Stimulated activated CD8-positive, alpha-beta memory T cell treated with anti-CD3 and anti-CD28 coated beads, Interleukin-4, amount 100 ng/mL, for 1 hour (primary cell): Measurements from ENCODE around the gene WNT1.

Experiments used
- DNase-seq, 2 donors: peaks; one replicate each; pipeline ENCODE4 v3.0.0-alpha.2; 2020; ENCODE audit warnings: low read depth in 2 of 2, low spot score in 1 of 2

WNT1 gene

GRCh38 chr12:48978291-48978740, at the start of gene WNT1:
Gene WNT1 (plus strand): TSS chr12:48978322. CDS start chr12:48978651, 329 bp downstream.
- DNase-seq = no peak

- DNase-seq = no peak
These were observed 48.6 kb upstream of the WNT1 start for GRCh38 chr12:48929551-48929950.

- DNase-seq = no peak
These were observed 47.6 kb upstream of the WNT1 start for GRCh38 chr12:48930475-48930874.

GRCh38 chr12:48932878-48933277, 45.2 kb upstream of the WNT1 start:
- no peak for DNase-seq

- no peak for DNase-seq
These were observed 44.3 kb upstream of the WNT1 start for GRCh38 chr12:48933664-48934311.

GRCh38 chr12:48934312-48934706, 43.8 kb upstream of the WNT1 start:
- no peak for DNase-seq

- peak; percentile 69 to 70 for DNase-seq
These were observed 41.6 kb upstream of the WNT1 start for GRCh38 chr12:48936379-48936979.

GRCh38 chr12:48937170-48937569, 41.0 kb upstream of the WNT1 start:
- DNase-seq = no peak

- no peak for DNase-seq
These were observed 39.3 kb upstream of the WNT1 start for GRCh38 chr12:48938805-48939204.

- no peak for DNase-seq
These were observed 37.9 kb upstream of the WNT1 start for GRCh38 chr12:48940181-48940580.

GRCh38 chr12:48943221-48943620, 34.9 kb upstream of the WNT1 start:
- no peak for DNase-seq

GRCh38 chr12:48946205-48946604, 31.9 kb upstream of the WNT1 start:
- no peak for DNase-seq

- DNase-seq = no peak
These were observed 31.2 kb upstream of the WNT1 start for GRCh38 chr12:48946943-48947342.

GRCh38 chr12:48947727-48948126, 30.4 kb upstream of the WNT1 start:
- DNase-seq = no peak

- no peak for DNase-seq
These were observed 25.4 kb upstream of the WNT1 start for GRCh38 chr12:48952691-48953090.

- no peak for DNase-seq
These were observed 24.1 kb upstream of the WNT1 start for GRCh38 chr12:48954061-48954460.

- no peak for DNase-seq
These were observed 23.2 kb upstream of the WNT1 start for GRCh38 chr12:48954841-48955501.

GRCh38 chr12:48956279-48957140, 21.6 kb upstream of the WNT1 start:
- DNase-seq = no peak

GRCh38 chr12:48957141-48958048, 20.7 kb upstream of the WNT1 start, which contains the start of gene ARF3:
Gene ARF3 (minus strand): TSS chr12:48957487. CDS start chr12:48941095, 16,392 bp downstream.
- DNase-seq = peak; percentile 84 to 91

GRCh38 chr12:48958049-48958388, 20.1 kb upstream of the WNT1 start:
- DNase-seq = no peak
